ENCODE data around the gene AOX1.
"Not testable (repeated sequence)": the region's sequence is repeated elsewhere in the genome, so short reads cannot be mapped to it uniquely, and the experiment has no call there.

The AOX1 gene

GRCh38 chr2:200628461-200628860 is 42.6 kb downstream of the AOX1 start:
- not testable (repeated sequence) for H3K9ac ChIP-seq (ENCODE audit: low read depth, low read length); H3K9me3 ChIP-seq (ENCODE audit: control insufficient read depth, insufficient read depth, low read length); H3K36me3 ChIP-seq (ENCODE audit: insufficient read depth, low read length)
- peaks cover 11% of the 10 kb centered on the region; the same call in 1 of the 2 replicates for H3K4me1 ChIP-seq (ENCODE audit: insufficient read depth, low read length)

- no peaks in the 10 kb centered on the region for H3K36me3 ChIP-seq (ENCODE audit: insufficient read depth, low read length)
- no peak overlapping the region for H3K9ac ChIP-seq (ENCODE audit: low read depth, low read length)
- H3K4me1 ChIP-seq (ENCODE audit: insufficient read depth, low read length) = peaks cover 6% of the 10 kb centered on the region; the same call in 1 of the 2 replicates
- H3K9me3 ChIP-seq (ENCODE audit: control insufficient read depth, insufficient read depth, low read length) = no peaks in the 10 kb centered on the region
Observed at GRCh38 chr2:200631287-200631686, 45.5 kb downstream of the AOX1 start.

GRCh38 chr2:200634231-200634964 is 48.6 kb downstream of the AOX1 start:
- H3K4me1 ChIP-seq (ENCODE audit: insufficient read depth, low read length) = no peaks in the 10 kb centered on the region
- no peak overlapping the region for H3K9ac ChIP-seq (ENCODE audit: low read depth, low read length)
- H3K9me3 ChIP-seq (ENCODE audit: control insufficient read depth, insufficient read depth, low read length) = no peaks in the 10 kb centered on the region
- H3K36me3 ChIP-seq (ENCODE audit: insufficient read depth, low read length) = no peaks in the 10 kb centered on the region

GRCh38 chr2:200635251-200635650 is 49.4 kb downstream of the AOX1 start:
- H3K9ac ChIP-seq (ENCODE audit: low read depth, low read length) = no peak overlapping the region
- no peaks in the 10 kb centered on the region for H3K9me3 ChIP-seq (ENCODE audit: control insufficient read depth, insufficient read depth, low read length)
- H3K36me3 ChIP-seq (ENCODE audit: insufficient read depth, low read length) = no peaks in the 10 kb centered on the region
- no peaks in the 10 kb centered on the region for H3K4me1 ChIP-seq (ENCODE audit: insufficient read depth, low read length)

- H3K4me1 ChIP-seq (ENCODE audit: insufficient read depth, low read length) = no peaks in the 10 kb centered on the region
Observed at GRCh38 chr2:200637901-200638300, 52.1 kb downstream of the AOX1 start.

GRCh38 chr2:200640176-200640575 is 54.4 kb downstream of the AOX1 start:
- no peaks in the 10 kb centered on the region for H3K4me1 ChIP-seq (ENCODE audit: insufficient read depth, low read length)
- H3K36me3 ChIP-seq (ENCODE audit: insufficient read depth, low read length) = no peaks in the 10 kb centered on the region
- H3K9me3 ChIP-seq (ENCODE audit: control insufficient read depth, insufficient read depth, low read length) = no peaks in the 10 kb centered on the region
- no peak overlapping the region for H3K9ac ChIP-seq (ENCODE audit: low read depth, low read length)

More at GRCh38 chr2:200637901-200638300, 52.1 kb downstream of the AOX1 start:
- no peaks in the 10 kb centered on the region for H3K36me3 ChIP-seq (ENCODE audit: insufficient read depth, low read length)
- H3K9ac ChIP-seq (ENCODE audit: low read depth, low read length) = no peak overlapping the region
- no peaks in the 10 kb centered on the region for H3K9me3 ChIP-seq (ENCODE audit: control insufficient read depth, insufficient read depth, low read length)

GRCh38 chr2:200640901-200641300 is 55.1 kb downstream of the AOX1 start:
- Histone ChIP-seq H3K9me3 (ENCODE audit: control insufficient read depth, insufficient read depth, low read length) (no peaks in the 10 kb centered on the region), H3K4me1 (ENCODE audit: insufficient read depth, low read length) (no peaks in the 10 kb centered on the region), H3K9ac (ENCODE audit: low read depth, low read length) (no peak overlapping the region), H3K36me3 (ENCODE audit: insufficient read depth, low read length) (no peaks in the 10 kb centered on the region)

GRCh38 chr2:200648518-200649281 is 62.9 kb downstream of the AOX1 start:
- peaks cover 12% of the 10 kb centered on the region; the same call in 1 of the 2 replicates for H3K4me1 ChIP-seq (ENCODE audit: insufficient read depth, low read length)
- not testable (repeated sequence) for H3K9me3 ChIP-seq (ENCODE audit: control insufficient read depth, insufficient read depth, low read length); H3K36me3 ChIP-seq (ENCODE audit: insufficient read depth, low read length); H3K9ac ChIP-seq (ENCODE audit: low read depth, low read length)

- no peak overlapping the region for H3K9ac ChIP-seq (ENCODE audit: low read depth, low read length)
- H3K9me3 ChIP-seq (ENCODE audit: control insufficient read depth, insufficient read depth, low read length) = no peaks in the 10 kb centered on the region; the same call in 1 of the 2 replicates
- no peaks in the 10 kb centered on the region for H3K36me3 ChIP-seq (ENCODE audit: insufficient read depth, low read length)
- H3K4me1 ChIP-seq (ENCODE audit: insufficient read depth, low read length) = peaks cover 12% of the 10 kb centered on the region; the same call in 1 of the 2 replicates
Observed at GRCh38 chr2:200649724-200650123, 63.9 kb downstream of the AOX1 start.

- Histone ChIP-seq H3K9ac (ENCODE audit: low read depth, low read length) (no peak overlapping the region), H3K4me1 (ENCODE audit: insufficient read depth, low read length) (peaks cover 12% of the 10 kb centered on the region; the same call in 1 of the 2 replicates), H3K9me3 (ENCODE audit: control insufficient read depth, insufficient read depth, low read length) (no peaks in the 10 kb centered on the region; the same call in 1 of the 2 replicates), H3K36me3 (ENCODE audit: insufficient read depth, low read length) (no peaks in the 10 kb centered on the region)
Observed at GRCh38 chr2:200650195-200650594, 64.4 kb downstream of the AOX1 start.

- H3K36me3 ChIP-seq (ENCODE audit: insufficient read depth, low read length) = no peaks in the 10 kb centered on the region
- H3K9me3 ChIP-seq (ENCODE audit: control insufficient read depth, insufficient read depth, low read length) = no peaks in the 10 kb centered on the region; the same call in 1 of the 2 replicates
- H3K9ac ChIP-seq (ENCODE audit: low read depth, low read length) = no peak overlapping the region
- peaks cover 12% of the 10 kb centered on the region; the same call in 1 of the 2 replicates for H3K4me1 ChIP-seq (ENCODE audit: insufficient read depth, low read length)
Observed at GRCh38 chr2:200652158-200652557, 66.3 kb downstream of the AOX1 start.

GRCh38 chr2:200653021-200653420 is 67.2 kb downstream of the AOX1 start:
- no peak overlapping the region for H3K9ac ChIP-seq (ENCODE audit: low read depth, low read length)
- H3K36me3 ChIP-seq (ENCODE audit: insufficient read depth, low read length) = no peaks in the 10 kb centered on the region
- peaks cover 12% of the 10 kb centered on the region; the same call in 1 of the 2 replicates for H3K4me1 ChIP-seq (ENCODE audit: insufficient read depth, low read length)
- no peaks in the 10 kb centered on the region for H3K9me3 ChIP-seq (ENCODE audit: control insufficient read depth, insufficient read depth, low read length)

- Histone ChIP-seq H3K9me3 (ENCODE audit: control insufficient read depth, insufficient read depth, low read length) (no peaks in the 10 kb centered on the region), H3K36me3 (ENCODE audit: insufficient read depth, low read length) (no peaks in the 10 kb centered on the region), H3K9ac (ENCODE audit: low read depth, low read length) (no peak overlapping the region), H3K4me1 (ENCODE audit: insufficient read depth, low read length) (no peaks in the 10 kb centered on the region)
Observed at GRCh38 chr2:200654823-200655222, 69.0 kb downstream of the AOX1 start.

GRCh38 chr2:200655918-200656580 is 70.2 kb downstream of the AOX1 start:
- H3K9me3 ChIP-seq (ENCODE audit: control insufficient read depth, insufficient read depth, low read length) = no peaks in the 10 kb centered on the region
- H3K36me3 ChIP-seq (ENCODE audit: insufficient read depth, low read length) = no peaks in the 10 kb centered on the region
- H3K4me1 ChIP-seq (ENCODE audit: insufficient read depth, low read length) = no peaks in the 10 kb centered on the region
- H3K9ac ChIP-seq (ENCODE audit: low read depth, low read length) = no peak overlapping the region
